BJ (cell line): ENCODE data around the gene CDH22. TPM values are rescaled to one million over a fixed set of nuclear protein-coding genes. Genes with fewer than 3 reads are reported as not detected.

ENCODE experiments used
- CTCF ChIA-PET: fragments of 350-600 bp; formaldehyde crosslinking; extraction: SDS; loops from one replicate; lab custom pipeline; 2021; ENCODE audit warnings: antibody characterized with exemption, inconsistent platforms; lab: Yijun Ruan, JAX
- POLR2A ChIA-PET: fragments of 300-600 bp; sonication (Branson Sonifier 250); formaldehyde crosslinking; extraction: SDS; loops from one replicate; lab custom pipeline; 2021; ENCODE audit warnings: antibody characterized with exemption; lab: Charles Lee
- DNase-seq: peaks from one replicate; pipeline ENCODE4 v3.0.0-alpha.2; 2011; ENCODE audit warnings: low read depth
- H3K27me3 ChIP-seq: 2 replicates; pipeline ENCODE4 v1.6.0; 2011; ENCODE audit warnings: low read length; ENCODE audit not compliant: control insufficient read depth, insufficient read depth
- H3K36me3 ChIP-seq: 2 replicates; pipeline ENCODE4 v1.5.1; 2011; ENCODE audit warnings: low read length; ENCODE audit not compliant: control insufficient read depth, insufficient read depth
- H3K4me3 ChIP-seq: 2 replicates; pipeline ENCODE4 v1.5.1; 2011; ENCODE audit warnings: low read depth, mild to moderate bottlenecking, control low read depth, low read length
- polyA plus RNA-seq: library from polyadenylated mRNA; depleted of rRNA; stranded (reverse); fragments of >200 nt; gene quantifications from 2 replicates; pipeline ENCODE4 v1.2.3, GENCODE V29; 2011
- TF ChIP-seq, protein P1 (sequence below): IDR thresholded peaks from 2 replicates; pipeline ENCODE4 v1.5.1; 2011; ENCODE audit warnings: low read depth, mild to moderate bottlenecking, control low read depth, inconsistent platforms, low read length, moderate library complexity; ENCODE audit not compliant: insufficient read depth

CDH22 gene
- polyA plus RNA-seq, 1 experiment: not detected

DNA sequence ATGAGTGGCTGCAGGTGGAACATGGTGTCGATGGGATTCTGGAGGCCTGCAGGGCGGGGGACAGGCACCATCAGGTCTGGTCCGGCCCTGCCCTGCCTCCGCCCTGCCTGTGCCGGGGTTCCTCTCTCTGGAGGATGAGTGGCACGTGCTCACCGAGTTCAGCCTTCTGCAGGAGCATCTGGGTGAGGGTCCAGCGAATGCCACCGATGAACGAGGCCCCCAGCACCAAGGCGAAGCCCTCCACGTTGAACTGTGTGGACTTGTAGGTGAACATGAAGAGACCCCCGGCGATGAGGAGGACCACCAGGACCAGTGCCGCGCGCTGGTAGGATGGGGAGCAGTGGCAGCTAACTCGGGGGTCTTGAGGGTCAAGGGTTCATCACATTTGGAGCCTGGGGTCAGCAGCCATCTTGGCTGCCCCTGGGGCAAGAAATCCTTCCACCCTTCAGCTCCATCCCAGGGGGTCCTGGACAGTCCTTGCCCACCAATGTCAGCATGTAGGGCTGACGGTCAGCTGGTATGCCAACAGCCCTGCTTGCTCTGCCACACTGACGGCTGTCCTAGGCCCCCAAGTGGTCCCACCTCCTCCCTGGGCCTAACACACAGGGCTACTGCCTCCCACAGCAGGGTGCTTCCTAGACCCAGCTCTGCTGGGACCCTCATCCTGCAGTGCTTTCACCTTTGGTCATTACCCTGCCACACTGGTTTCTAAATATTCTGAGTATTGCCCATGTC, 46.8 kb upstream of the CDH22 start:
- H3K36me3 ChIP-seq: peaks cover 26% of the 10 kb centered on the region
- TF ChIP-seq, protein P1, sequence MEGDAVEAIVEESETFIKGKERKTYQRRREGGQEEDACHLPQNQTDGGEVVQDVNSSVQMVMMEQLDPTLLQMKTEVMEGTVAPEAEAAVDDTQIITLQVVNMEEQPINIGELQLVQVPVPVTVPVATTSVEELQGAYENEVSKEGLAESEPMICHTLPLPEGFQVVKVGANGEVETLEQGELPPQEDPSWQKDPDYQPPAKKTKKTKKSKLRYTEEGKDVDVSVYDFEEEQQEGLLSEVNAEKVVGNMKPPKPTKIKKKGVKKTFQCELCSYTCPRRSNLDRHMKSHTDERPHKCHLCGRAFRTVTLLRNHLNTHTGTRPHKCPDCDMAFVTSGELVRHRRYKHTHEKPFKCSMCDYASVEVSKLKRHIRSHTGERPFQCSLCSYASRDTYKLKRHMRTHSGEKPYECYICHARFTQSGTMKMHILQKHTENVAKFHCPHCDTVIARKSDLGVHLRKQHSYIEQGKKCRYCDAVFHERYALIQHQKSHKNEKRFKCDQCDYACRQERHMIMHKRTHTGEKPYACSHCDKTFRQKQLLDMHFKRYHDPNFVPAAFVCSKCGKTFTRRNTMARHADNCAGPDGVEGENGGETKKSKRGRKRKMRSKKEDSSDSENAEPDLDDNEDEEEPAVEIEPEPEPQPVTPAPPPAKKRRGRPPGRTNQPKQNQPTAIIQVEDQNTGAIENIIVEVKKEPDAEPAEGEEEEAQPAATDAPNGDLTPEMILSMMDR: no peak
- H3K4me3 ChIP-seq: no peak overlapping the region
- H3K27me3 ChIP-seq: no peaks in the 10 kb centered on the region
- POLR2A ChIA-PET: interaction anchor here (0.5 kb wide), 1 partner anchor 259 kb away, joined by 3 read pairs; no protein-coding TSS in a partner anchor
- no peak for DNase-seq
- CTCF ChIA-PET: interaction anchor here (1.4 kb wide), 1 partner anchor 9 kb away, joined by 5 read pairs; no protein-coding TSS in a partner anchor

DNA sequence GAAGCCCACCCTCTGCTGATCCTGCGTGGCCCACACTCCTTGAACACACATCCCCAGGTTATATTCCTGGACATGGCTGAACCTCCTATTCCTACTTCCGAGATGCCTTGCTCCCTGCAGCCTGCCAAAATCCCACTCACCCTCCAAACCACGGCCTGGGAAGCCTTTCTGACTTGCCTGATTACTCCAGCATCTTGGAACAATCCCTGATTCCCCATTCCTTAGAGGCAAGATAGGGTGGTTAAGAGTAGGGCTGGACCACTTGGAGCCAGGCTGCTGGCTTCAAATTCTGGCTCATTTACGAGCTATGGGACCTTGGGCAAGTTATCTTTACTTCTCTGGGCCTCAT, 45.9 kb upstream of the CDH22 start:
- H3K36me3 ChIP-seq: peaks cover 26% of the 10 kb centered on the region
- TF ChIP-seq, protein P1: no peak
- ChIA-PET POLR2A (no interaction called here), CTCF (no interaction called here)
- H3K27me3 ChIP-seq: no peaks in the 10 kb centered on the region
- no peak overlapping the region for H3K4me3 ChIP-seq
- DNase-seq: no peak

DNA sequence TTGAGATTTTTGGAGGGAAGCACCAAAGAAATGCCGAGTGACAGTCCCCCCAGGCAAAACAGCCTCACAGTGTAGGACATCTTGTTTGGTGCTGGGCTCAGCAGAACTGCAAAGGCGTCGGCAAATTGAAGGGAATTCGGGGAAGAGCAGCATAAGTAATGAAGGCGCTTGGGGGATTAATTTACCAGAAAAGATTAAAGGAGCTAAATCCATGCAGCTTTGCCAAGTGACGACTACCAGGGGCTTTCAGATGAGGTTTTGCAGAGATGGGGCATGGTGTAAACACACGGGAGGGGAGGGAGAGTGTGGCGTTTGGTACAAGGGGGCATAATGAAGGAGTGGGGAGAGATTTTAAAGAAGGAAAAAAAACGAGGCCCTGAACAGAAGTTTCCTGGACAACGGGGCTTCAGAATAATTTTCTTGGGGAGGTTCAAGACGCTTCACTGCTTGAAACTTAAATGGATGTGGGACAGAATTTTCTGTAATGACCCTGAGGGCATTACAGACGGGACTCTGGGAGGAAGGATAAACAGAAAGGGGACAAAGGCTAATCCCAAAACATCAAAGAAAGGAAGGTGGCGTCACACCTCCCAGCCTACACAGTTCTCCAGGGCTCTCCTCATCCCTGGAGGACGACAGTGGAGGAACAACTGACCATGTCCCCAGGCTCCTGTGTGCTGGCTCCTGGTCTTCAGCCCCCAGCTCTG, 45.4 kb upstream of the CDH22 start:
- H3K4me3 ChIP-seq: no peak overlapping the region
- CTCF ChIA-PET: no interaction called here
- TF ChIP-seq, protein P1: no peak
- DNase-seq: no peak
- peaks cover 26% of the 10 kb centered on the region for H3K36me3 ChIP-seq
- POLR2A ChIA-PET: no interaction called here
- H3K27me3 ChIP-seq: no peaks in the 10 kb centered on the region

DNA sequence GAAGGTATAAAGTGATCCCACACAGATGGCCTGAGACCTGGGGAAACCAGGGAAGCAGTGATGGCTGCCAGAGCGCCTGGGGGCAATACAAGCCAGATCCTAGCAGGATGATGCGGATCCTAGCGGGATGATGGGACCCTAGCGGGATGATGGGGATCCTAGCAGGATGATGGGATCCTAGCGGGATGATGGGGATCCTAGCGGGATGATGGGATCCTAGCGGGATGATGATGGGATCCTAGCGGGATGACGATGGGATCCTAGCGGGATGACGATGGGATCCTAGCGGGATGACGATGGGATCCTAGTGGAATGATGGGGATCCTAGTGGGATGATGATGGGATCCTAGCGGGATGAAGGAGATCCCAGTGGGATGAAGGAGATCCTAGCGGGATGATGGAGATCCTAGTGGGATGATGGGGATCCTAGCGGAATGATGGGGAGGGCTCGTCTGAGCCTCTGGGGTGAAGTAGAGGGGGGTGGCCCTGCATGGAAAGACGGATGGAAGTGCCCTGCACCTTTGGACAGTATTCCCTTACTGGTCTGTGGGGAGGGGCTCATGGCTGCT, 44.2 kb upstream of the CDH22 start:
- Histone ChIP-seq H3K27me3 (no peaks in the 10 kb centered on the region), H3K4me3 (no peak overlapping the region), H3K36me3 (peaks cover 24% of the 10 kb centered on the region)
- TF ChIP-seq, protein P1: no peak
- no peak for DNase-seq
- ChIA-PET POLR2A (no interaction called here), CTCF (no interaction called here)

DNA sequence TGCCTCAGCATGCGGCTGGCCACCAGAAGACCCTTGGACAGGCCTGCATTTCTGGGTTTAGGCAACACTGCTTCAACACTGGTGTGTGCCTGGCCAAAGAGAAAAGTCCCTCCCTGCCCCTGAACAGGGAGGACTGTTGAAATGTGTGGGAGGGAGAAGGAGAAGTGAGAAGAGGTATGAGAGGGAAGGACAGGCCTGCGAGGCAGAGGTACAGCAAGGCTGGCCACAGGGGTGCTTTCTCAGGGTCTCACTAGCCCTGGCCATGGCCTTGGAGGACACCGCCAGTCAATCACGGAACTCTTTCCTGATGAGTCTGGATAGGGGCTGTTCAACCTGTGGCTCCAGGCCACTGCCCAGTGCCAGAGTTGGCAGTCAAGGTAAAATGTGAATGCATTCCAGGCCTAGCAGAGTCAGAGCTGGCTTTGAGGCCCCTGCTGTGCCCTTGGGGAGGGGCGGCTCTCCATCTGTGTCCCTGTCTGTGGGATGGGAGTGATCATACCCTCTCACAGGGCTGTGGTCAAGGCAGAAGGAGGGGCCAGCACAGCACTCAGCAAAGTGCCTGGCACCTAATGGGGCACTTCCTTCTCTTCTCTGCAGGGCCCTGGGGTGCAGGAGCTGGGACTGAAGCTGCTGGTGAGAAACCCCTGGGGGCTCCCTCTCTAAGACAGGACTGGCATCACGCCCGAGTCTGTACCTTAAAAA, 43.2 kb upstream of the CDH22 start:
- Histone ChIP-seq H3K4me3 (no peak overlapping the region), H3K36me3 (peaks cover 24% of the 10 kb centered on the region), H3K27me3 (no peaks in the 10 kb centered on the region)
- ChIA-PET POLR2A (no interaction called here), CTCF (no interaction called here)
- no peak for DNase-seq
- TF ChIP-seq, protein P1: no peak
